ENCODE results near the gene PRICKLE3. TPM values are rescaled to one million over a fixed set of nuclear protein-coding genes. Genes with fewer than 3 reads are reported as not detected.
"Not testable (repeated sequence)": the region's sequence is repeated elsewhere in the genome, so short reads cannot be mapped to it uniquely, and the experiment has no call there.

PRICKLE3 gene
- total RNA-seq, 2 experiments from 2014 or later, result 1.8 to 2.3 TPM

- DNase-seq (no peak), ATAC-seq (ENCODE audit: poor library complexity) (no peak)
- Mint-ChIP-seq H3K36me3 (ENCODE audit: low read depth) (peaks cover 9% of the 10 kb centered on the region), H3K9me3 (no peaks in the 10 kb centered on the region), H3K4me3 (no peak overlapping the region), H3K4me1 (ENCODE audit: low read depth) (no peaks in the 10 kb centered on the region), H3K27ac (no peak overlapping the region), H3K27me3 (no peaks in the 10 kb centered on the region)
- CTCF ChIA-PET, result no interaction called here
- Histone ChIP-seq H3K9me3 (ENCODE audit: control insufficient read depth in 1 of 2, insufficient read depth in 1 of 2, low read length in 2 of 2) (peaks cover 4 to 14% of the 10 kb centered on the region in 2 experiments), H3K36me3 (ENCODE audit: insufficient read depth, low read length) (no peaks in the 10 kb centered on the region), H3K4me3 (ENCODE audit: low read length) (no peak overlapping the region), H3K27me3 (ENCODE audit: control insufficient read depth in 1 of 2, insufficient read depth in 2 of 2, low read length in 2 of 2) (no peaks in the 10 kb centered on the region), H3K4me1 (ENCODE audit: insufficient read depth, low read length) (no peaks in the 10 kb centered on the region), H3K27ac (ENCODE audit: low read depth in 1 of 2, low read length in 2 of 2) (no peak overlapping the region)
- TF ChIP-seq CTCF (IDR thresholded peaks at IDR 0.05), result no peak
- POLR2A ChIA-PET, result no interaction called here
- intact Hi-C loops (cut with DNase I, micrococcal nuclease), result no loop called here
Measured at GRCh38 chrX:49139713-49140112, 46.5 kb downstream of the PRICKLE3 start.

GRCh38 chrX:49137492-49137891 lies 48.7 kb downstream of the PRICKLE3 start:
- Histone ChIP-seq H3K36me3 (ENCODE audit: insufficient read depth, low read length) (no peaks in the 10 kb centered on the region), H3K4me1 (ENCODE audit: insufficient read depth, low read length) (no peaks in the 10 kb centered on the region), H3K9me3 (ENCODE audit: control insufficient read depth in 1 of 2, insufficient read depth in 1 of 2, low read length in 2 of 2) (peaks cover 4 to 14% of the 10 kb centered on the region in 2 experiments), H3K4me3 (ENCODE audit: low read length) (no peak overlapping the region), H3K27ac (ENCODE audit: low read depth in 1 of 2, low read length in 2 of 2) (no peak overlapping the region), H3K27me3 (ENCODE audit: control insufficient read depth in 1 of 2, insufficient read depth in 2 of 2, low read length in 2 of 2) (no peaks in the 10 kb centered on the region)
- ATAC-seq (ENCODE audit: poor library complexity) (no peak), DNase-seq (no peak)
- Mint-ChIP-seq H3K4me1 (ENCODE audit: low read depth) (no peaks in the 10 kb centered on the region), H3K36me3 (ENCODE audit: low read depth) (peaks cover 9% of the 10 kb centered on the region), H3K9me3 (no peaks in the 10 kb centered on the region), H3K27ac (no peak overlapping the region), H3K27me3 (no peaks in the 10 kb centered on the region), H3K4me3 (no peak overlapping the region)
- ChIA-PET POLR2A (no interaction called here), CTCF (no interaction called here)
- TF ChIP-seq CTCF (IDR thresholded peaks at IDR 0.05), result no peak
- intact Hi-C loops (cut with DNase I, micrococcal nuclease), result no loop called here

GRCh38 chrX:49133759-49134158 lies 52.4 kb downstream of the PRICKLE3 start:
- no peaks in the 10 kb centered on the region for H3K9me3 Mint-ChIP-seq
- no peak overlapping the region for H3K4me3 Mint-ChIP-seq
- no peak overlapping the region for H3K27ac ChIP-seq (ENCODE audit: low read depth in 1 of 2, low read length in 2 of 2)
- H3K27ac Mint-ChIP-seq, result no peak overlapping the region
- TF ChIP-seq CTCF (IDR thresholded peaks at IDR 0.05), result no peak
- no peak for DNase-seq
- no peaks in the 10 kb centered on the region for H3K36me3 ChIP-seq (ENCODE audit: insufficient read depth, low read length)
- H3K27me3 ChIP-seq (ENCODE audit: control insufficient read depth in 1 of 2, insufficient read depth in 2 of 2, low read length in 2 of 2), result no peaks in the 10 kb centered on the region
- POLR2A ChIA-PET, result no interaction called here
- H3K4me1 Mint-ChIP-seq (ENCODE audit: low read depth), result no peaks in the 10 kb centered on the region
- H3K4me3 ChIP-seq (ENCODE audit: low read length), result no peak overlapping the region
- ATAC-seq (ENCODE audit: poor library complexity), result no peak
- intact Hi-C loops (cut with DNase I, micrococcal nuclease), result no loop called here
- no peaks in the 10 kb centered on the region for H3K36me3 Mint-ChIP-seq (ENCODE audit: low read depth)
- no peaks in the 10 kb centered on the region for H3K27me3 Mint-ChIP-seq
- CTCF ChIA-PET, result no interaction called here
- no peaks in the 10 kb centered on the region for H3K4me1 ChIP-seq (ENCODE audit: insufficient read depth, low read length)
- no peaks in the 10 kb centered on the region for H3K9me3 ChIP-seq (ENCODE audit: control insufficient read depth in 1 of 2, insufficient read depth in 1 of 2, low read length in 2 of 2)

GRCh38 chrX:49132275-49132674 lies 53.9 kb downstream of the PRICKLE3 start:
- H3K27ac ChIP-seq (ENCODE audit: low read depth in 1 of 2, low read length in 2 of 2); H3K9me3 ChIP-seq (ENCODE audit: control insufficient read depth in 1 of 2, insufficient read depth in 1 of 2, low read length in 2 of 2); ATAC-seq (ENCODE audit: poor library complexity); POLR2A ChIA-PET; intact Hi-C loops (cut with DNase I, micrococcal nuclease); H3K4me1 ChIP-seq (ENCODE audit: insufficient read depth, low read length); H3K27me3 ChIP-seq (ENCODE audit: control insufficient read depth in 1 of 2, insufficient read depth in 2 of 2, low read length in 2 of 2); H3K36me3 Mint-ChIP-seq (ENCODE audit: low read depth); DNase-seq; H3K4me1 Mint-ChIP-seq (ENCODE audit: low read depth); H3K9me3 Mint-ChIP-seq; H3K27ac Mint-ChIP-seq; H3K36me3 ChIP-seq (ENCODE audit: insufficient read depth, low read length); H3K4me3 Mint-ChIP-seq; CTCF ChIA-PET; H3K27me3 Mint-ChIP-seq; H3K4me3 ChIP-seq (ENCODE audit: low read length): not testable (repeated sequence)
